Activated CD8-positive, alpha-beta T cell treated with anti-CD3 and anti-CD28 coated beads for 36 hours (primary cell): ENCODE results near the gene DPYD. TPM values are rescaled to one million over a fixed set of nuclear protein-coding genes. Genes with fewer than 3 reads are reported as not detected.

Source experiments
- ATAC-seq: fragments of 200-7000 bp; cut with Tn5 transposase; one replicate; pipeline ENCODE4 v1.10.0; 2021; ENCODE audit warnings: mild to moderate bottlenecking, moderate library complexity
- CTCF ChIA-PET: fragments of 350-600 bp; sonication (Branson Sonifier 250); formaldehyde crosslinking; loops from one replicate; lab custom pipeline; 2021; ENCODE audit warnings: antibody characterized with exemption; lab: Charles Lee
- POLR2A ChIA-PET: fragments of 350-600 bp; sonication (Branson Sonifier 250); formaldehyde crosslinking; loops from one replicate; lab custom pipeline; 2021; ENCODE audit warnings: antibody characterized with exemption; lab: Charles Lee
- DNase-seq: peaks from one replicate; pipeline ENCODE4 v3.0.0-alpha.2; 2020
- H3K27ac Mint-ChIP-seq: one replicate; pipeline ENCODE4 v1.8.0; 2021; ENCODE audit warnings: mild to moderate bottlenecking, mixed read lengths
- H3K27me3 Mint-ChIP-seq: one replicate; pipeline ENCODE4 v1.8.0; 2021; ENCODE audit warnings: mixed read lengths
- H3K36me3 Mint-ChIP-seq: one replicate; pipeline ENCODE4 v1.8.0; 2021; ENCODE audit warnings: low read depth, mixed read lengths
- H3K4me1 Mint-ChIP-seq: one replicate; pipeline ENCODE4 v1.8.0; 2021; ENCODE audit warnings: low read depth, mixed read lengths
- H3K4me3 Mint-ChIP-seq: one replicate; pipeline ENCODE4 v1.8.0; 2021; ENCODE audit warnings: mild to moderate bottlenecking, moderate library complexity, mixed read lengths
- H3K9me3 Mint-ChIP-seq: one replicate; pipeline ENCODE4 v1.8.0; 2021; ENCODE audit warnings: mixed read lengths
- CTCF ChIP-seq: fragments of 200-600 bp; IDR thresholded peaks from one replicate; pipeline ENCODE4 v1.8.0; 2022; ENCODE audit warnings: antibody characterized with exemption, mild to moderate bottlenecking
- intact Hi-C: fragments of 100-400 bp; cut with micrococcal nuclease; formaldehyde crosslinking; loops from one replicate; pipeline ENCODE4 v1.10.0; 2022
- total RNA-seq, 2 experiments: library from RNA; stranded (reverse); gene quantifications; one replicate each; pipeline ENCODE4 v1.2.3, GENCODE V29; 2021

Gene DPYD
- total RNA-seq, 2 experiments from 2014 or later = 10.7 to 10.8 TPM

- no peak overlapping the region for H3K27ac Mint-ChIP-seq
- H3K4me1 Mint-ChIP-seq = peaks cover 12% of the 10 kb centered on the region
- peaks cover 7% of the 10 kb centered on the region for H3K9me3 Mint-ChIP-seq
- H3K27me3 Mint-ChIP-seq = no peaks in the 10 kb centered on the region
- CTCF ChIA-PET = interaction anchor here (1.3 kb wide), 1 partner anchor 13 kb away, joined by 3 read pairs; no protein-coding TSS in a partner anchor
- H3K36me3 Mint-ChIP-seq = peaks cover 10% of the 10 kb centered on the region
- no peak for ATAC-seq
- intact Hi-C loops = no loop called here
- no peak overlapping the region for H3K4me3 Mint-ChIP-seq
- DNase-seq = no peak
- POLR2A ChIA-PET = no interaction called here
- TF ChIP-seq CTCF = no peak
Measured at GRCh38 chr1:97883823-97884222, 37.0 kb downstream of the DPYD start.

- CTCF ChIA-PET = interaction anchor here (0.6 kb wide), 1 partner anchor 41 kb away, joined by 3 read pairs; no protein-coding TSS in a partner anchor
- no peak overlapping the region for H3K4me3 Mint-ChIP-seq
- peaks cover 15% of the 10 kb centered on the region for H3K36me3 Mint-ChIP-seq
- intact Hi-C loops = no loop called here
- POLR2A ChIA-PET = no interaction called here
- DNase-seq (no peak), ATAC-seq (no peak)
- H3K4me1 Mint-ChIP-seq = peaks cover 11% of the 10 kb centered on the region
- H3K27ac Mint-ChIP-seq = no peak overlapping the region
- TF ChIP-seq CTCF = no peak
- H3K27me3 Mint-ChIP-seq = no peaks in the 10 kb centered on the region
- H3K9me3 Mint-ChIP-seq = no peaks in the 10 kb centered on the region
Measured at GRCh38 chr1:97877307-97877706, 43.5 kb downstream of the DPYD start.

- Mint-ChIP-seq H3K27me3 (no peaks in the 10 kb centered on the region), H3K27ac (no peak overlapping the region), H3K36me3 (peaks cover 13% of the 10 kb centered on the region), H3K4me3 (no peak overlapping the region), H3K4me1 (peaks cover 12% of the 10 kb centered on the region), H3K9me3 (no peaks in the 10 kb centered on the region)
- POLR2A ChIA-PET = no interaction called here
- CTCF ChIA-PET = no interaction called here
- intact Hi-C loops = no loop called here
- DNase-seq (no peak), ATAC-seq (no peak)
- TF ChIP-seq CTCF = no peak
Measured at GRCh38 chr1:97875996-97876395, 44.8 kb downstream of the DPYD start.

GRCh38 chr1:97870589-97870988, 50.2 kb downstream of the DPYD start:
- POLR2A ChIA-PET = no interaction called here
- DNase-seq = no peak
- H3K4me3 Mint-ChIP-seq = no peak overlapping the region
- no peak overlapping the region for H3K27ac Mint-ChIP-seq
- H3K36me3 Mint-ChIP-seq = peaks cover 22% of the 10 kb centered on the region
- CTCF ChIA-PET = interaction anchor here (0.9 kb wide), 1 partner anchor 13 kb away, joined by 3 read pairs; no protein-coding TSS in a partner anchor
- intact Hi-C loops = no loop called here
- no peak for TF ChIP-seq CTCF
- H3K27me3 Mint-ChIP-seq = no peaks in the 10 kb centered on the region
- H3K4me1 Mint-ChIP-seq = peaks cover 15% of the 10 kb centered on the region
- H3K9me3 Mint-ChIP-seq = peaks cover 10% of the 10 kb centered on the region
- no peak for ATAC-seq

GRCh38 chr1:97869441-97869840, 51.4 kb downstream of the DPYD start:
- H3K27me3 Mint-ChIP-seq = no peaks in the 10 kb centered on the region
- peaks cover 10% of the 10 kb centered on the region for H3K9me3 Mint-ChIP-seq
- DNase-seq (no peak), ATAC-seq (no peak)
- TF ChIP-seq CTCF = no peak
- ChIA-PET CTCF (no interaction called here), POLR2A (interaction anchor here (1.3 kb wide), 1 partner anchor 15 kb away, joined by 3 read pairs; no protein-coding TSS in a partner anchor)
- peaks cover 21% of the 10 kb centered on the region for H3K4me1 Mint-ChIP-seq
- intact Hi-C loops = no loop called here
- H3K36me3 Mint-ChIP-seq = peaks cover 22% of the 10 kb centered on the region
- no peak overlapping the region for H3K27ac Mint-ChIP-seq
- H3K4me3 Mint-ChIP-seq = no peak overlapping the region
